Keratinocyte (primary cell): ENCODE measurements around the gene SWAP70. TPM values are rescaled to one million over a fixed set of nuclear protein-coding genes. Genes with fewer than 3 reads are reported as not detected.

Experiments used
- DNase-seq: peaks from one replicate; pipeline ENCODE4 v3.0.0-alpha.2; 2011; ENCODE audit warnings: low read depth, missing footprints, low spot score
- FAIRE-seq: peaks from 2 replicates; lab custom pipeline; 2011; peaks lifted over from hg19 to GRCh38; lab: Jason Lieb, UNC
- H2AFZ ChIP-seq: 2 replicates; pipeline ENCODE4 v1.6.0; 2012; ENCODE audit warnings: low read length, control low read depth, inconsistent platforms; ENCODE audit not compliant: control insufficient read depth
- H3K27ac ChIP-seq: 2 replicates; pipeline ENCODE4 v1.5.1; 2011; ENCODE audit warnings: low read length; ENCODE audit not compliant: control insufficient read depth, insufficient read depth
- H3K27me3 ChIP-seq: 3 replicates; pipeline ENCODE4 v1.6.0; 2011; ENCODE audit warnings: low read length; ENCODE audit not compliant: control insufficient read depth, insufficient read depth; ENCODE audit errors: extremely low read depth
- H3K36me3 ChIP-seq, 2 experiments: 2 replicates in 1 of 2; 3 replicates in 1 of 2; pipeline ENCODE4 v1.5.1; 2011; ENCODE audit warnings: low read length in 2 of 2, mild to moderate bottlenecking in 1 of 2; ENCODE audit not compliant: control insufficient read depth in 2 of 2, insufficient read depth in 2 of 2; ENCODE audit errors: extremely low read depth in 1 of 2
- H3K4me1 ChIP-seq: 3 replicates; pipeline ENCODE4 v1.5.1; 2011; ENCODE audit warnings: low read length; ENCODE audit not compliant: control insufficient read depth, insufficient read depth; ENCODE audit errors: extremely low read depth
- H3K4me2 ChIP-seq: 3 replicates; pipeline ENCODE4 v1.6.0; 2011; ENCODE audit warnings: low read depth, low read length; ENCODE audit not compliant: control insufficient read depth, insufficient read depth; ENCODE audit errors: extremely low read depth
- H3K4me3 ChIP-seq, 3 experiments: fragments of 200-600 bp in 1 of 3; sonication (generic) in 1 of 3; 2 replicates in 2 of 3; 3 replicates in 1 of 3; pipeline ENCODE4 v1.5.1; 2011 to 2016; ENCODE audit warnings: low read length in 3 of 3, mild to moderate bottlenecking in 3 of 3, control low read depth in 2 of 3, inconsistent platforms in 1 of 3, low read depth in 1 of 3, mixed read lengths in 1 of 3, mixed run types in 1 of 3, moderate library complexity in 1 of 3; ENCODE audit not compliant: control insufficient read depth in 2 of 3, insufficient read depth in 2 of 3; ENCODE audit errors: extremely low read depth in 1 of 3
- H3K79me2 ChIP-seq: 2 replicates; pipeline ENCODE4 v1.6.0; 2012; ENCODE audit warnings: low read length; ENCODE audit not compliant: control insufficient read depth, insufficient read depth
- H3K9ac ChIP-seq: 3 replicates; pipeline ENCODE4 v1.6.0; 2011; ENCODE audit warnings: low read length; ENCODE audit not compliant: control insufficient read depth, insufficient read depth; ENCODE audit errors: extremely low read depth
- H3K9me1 ChIP-seq: 3 replicates; pipeline ENCODE4 v1.6.0; 2011; ENCODE audit warnings: low read length; ENCODE audit not compliant: control insufficient read depth, insufficient read depth; ENCODE audit errors: extremely low read depth
- H3K9me3 ChIP-seq: 2 replicates; pipeline ENCODE4 v1.5.1; 2012; ENCODE audit warnings: low read depth, low read length; ENCODE audit not compliant: control insufficient read depth
- H4K20me1 ChIP-seq: 3 replicates; pipeline ENCODE4 v1.6.0; 2011; ENCODE audit warnings: low read length; ENCODE audit not compliant: control insufficient read depth, insufficient read depth; ENCODE audit errors: extremely low read depth
- CTCF ChIP-seq, 3 experiments: IDR thresholded peaks in 1 of 3; conservative IDR thresholded peaks in 1 of 3; optimal IDR thresholded peaks in 1 of 3; 2 replicates in 2 of 3; 3 replicates in 1 of 3; pipeline versions ENCODE3 to v1.5.1; 2011; ENCODE audit warnings: low read length in 3 of 3, mild to moderate bottlenecking in 3 of 3, moderate library complexity in 2 of 3, control low read depth in 1 of 3, inconsistent platforms in 1 of 3; ENCODE audit not compliant: insufficient read depth in 2 of 3; ENCODE audit errors: extremely low read depth in 1 of 3
- EZH2 ChIP-seq: IDR thresholded peaks from one replicate; pipeline ENCODE4 v1.6.1; 2012; ENCODE audit warnings: inconsistent platforms, mild to moderate bottlenecking, low read length, moderate library complexity
- dilution Hi-C: fragments of 300-500 bp; cut with MboI; formaldehyde crosslinking; loops from one replicate; pipeline ENCODE4 v1.7.0; 2020; ENCODE audit warnings: low sequenced_read_pairs; ENCODE audit not compliant: extremely low pct_ligation_motif_present
- polyA plus RNA-seq, 5 experiments: library from polyadenylated mRNA; depleted of rRNA in 3 of 5; stranded (reverse) in 3 of 5; stranded (forward) in 1 of 5; unstranded in 1 of 5; fragments of >200 nt; gene quantifications; 1 replicate in 1 of 5; 2 replicates in 3 of 5; 3 replicates in 1 of 5; pipeline versions ENCODE4 v1.2.1 to v1.2.3, GENCODE V29; 2011 to 2012; ENCODE audit warnings: missing spikeins in 2 of 5, low read depth in 1 of 5, low replicate concordance in 1 of 5

Gene SWAP70
- polyA plus RNA-seq, 1 donor (not counting 4 experiments of a cell fraction or from before 2014, with no cell fraction given) = 28.5 TPM

- DNase-seq (no peak), FAIRE-seq (no peak)
- Histone ChIP-seq H3K4me1 (peaks cover 11% of the 10 kb centered on the region), H3K9me3 (no peaks in the 10 kb centered on the region), H3K4me2 (no peak overlapping the region), H2AFZ (no peak overlapping the region), H3K27ac (no peak overlapping the region), H3K27me3 (no peaks in the 10 kb centered on the region), H3K4me3 (no peak overlapping the region), H3K9ac (no peak overlapping the region), H3K9me1 (no peaks in the 10 kb centered on the region), H3K36me3 (peaks cover 0 to 4% of the 10 kb centered on the region in 2 experiments), H4K20me1 (no peaks in the 10 kb centered on the region), H3K79me2 (no peaks in the 10 kb centered on the region)
- dilution Hi-C loops = no loop called here
- TF ChIP-seq CTCF (optimal IDR thresholded peaks at IDR 0.05 in 1 of 3, IDR thresholded peaks at IDR 0.05 in 1 of 3, conservative IDR thresholded peaks at IDR 0.05 in 1 of 3; ENCODE audit: extremely low read depth in 1 of 3, insufficient read depth in 2 of 3, low read length in 3 of 3) = no peak
- TF ChIP-seq EZH2 = no peak
Observed at GRCh38 chr11:9773524-9773923, 109.6 kb downstream of the SWAP70 start.

GRCh38 chr11:9774109-9774508 lies 110.2 kb downstream of the SWAP70 start:
- no peak overlapping the region for H3K27ac ChIP-seq

More at GRCh38 chr11:9774109-9774508, 110.2 kb downstream of the SWAP70 start:
- Histone ChIP-seq H3K9me3 (no peaks in the 10 kb centered on the region), H4K20me1 (no peaks in the 10 kb centered on the region), H3K27me3 (no peaks in the 10 kb centered on the region), H3K9ac (no peak overlapping the region), H3K4me1 (peaks cover 11% of the 10 kb centered on the region), H3K9me1 (no peaks in the 10 kb centered on the region), H3K36me3 (peaks cover under 1 to 4% of the 10 kb centered on the region in 2 experiments), H2AFZ (no peak overlapping the region), H3K4me3 (no peak overlapping the region), H3K4me2 (no peak overlapping the region), H3K79me2 (no peaks in the 10 kb centered on the region)
- DNase-seq = no peak
- FAIRE-seq = no peak
- TF ChIP-seq EZH2 (no peak), CTCF (optimal IDR thresholded peaks at IDR 0.05 in 1 of 3, IDR thresholded peaks at IDR 0.05 in 1 of 3, conservative IDR thresholded peaks at IDR 0.05 in 1 of 3; ENCODE audit: extremely low read depth in 1 of 3, insufficient read depth in 2 of 3, low read length in 3 of 3) (no peak)
- dilution Hi-C loops = no loop called here
